ENCODE measurements around the gene GORASP1.

The GORASP1 gene

DNA sequence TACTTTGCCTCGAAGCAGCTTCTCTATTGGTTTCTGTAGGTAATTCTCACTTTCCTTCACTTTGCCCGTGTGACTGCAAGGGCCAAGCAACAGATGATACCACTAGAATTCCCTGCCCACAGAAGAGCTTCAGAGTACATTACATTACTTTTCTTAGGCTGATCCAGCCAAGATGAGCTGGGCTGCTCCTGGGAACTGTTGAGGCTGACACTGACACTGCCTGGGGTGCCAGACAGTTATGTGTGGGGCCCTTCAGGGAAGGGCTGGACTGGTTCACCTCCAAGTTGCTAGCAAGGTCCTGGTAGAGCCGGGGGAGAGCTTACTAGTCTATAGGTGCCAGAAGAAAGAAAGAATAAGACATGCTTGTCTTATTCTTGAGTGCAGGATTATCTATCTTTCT is 19.0 kb downstream of the GORASP1 start:
- no peaks in the 10 kb centered on the region for H3K4me1 ChIP-seq (ENCODE audit: control insufficient read depth, insufficient read depth, low read length)
- no peaks in the 10 kb centered on the region for H3K27me3 ChIP-seq (ENCODE audit: control insufficient read depth, insufficient read depth, low read length)
- H3K4me3 ChIP-seq (ENCODE audit: low read length), result no peak overlapping the region
- H3K36me3 ChIP-seq (ENCODE audit: control insufficient read depth, insufficient read depth, low read length), result peaks cover 18% of the 10 kb centered on the region; the same call in 1 of the 2 replicates
- H3K27ac ChIP-seq (ENCODE audit: low read length), result no peak overlapping the region
- WGBS (ENCODE audit: insufficient coverage, insufficient read length), result no CpG with 5 or more reads among the region's 3 CpGs
- no peak for DNase-seq (ENCODE audit: low read depth, low spot score)
- no peaks in the 10 kb centered on the region for H3K9me3 ChIP-seq (ENCODE audit: control insufficient read depth, insufficient read depth, low read length)

GRCh38 chr3:39086144-39086543 is 21.3 kb downstream of the GORASP1 start:
- DNase-seq (ENCODE audit: low read depth, low spot score), result no peak
- peaks cover 13% of the 10 kb centered on the region; the same call in 1 of the 2 replicates for H3K36me3 ChIP-seq (ENCODE audit: control insufficient read depth, insufficient read depth, low read length)
- no peak overlapping the region for H3K4me3 ChIP-seq (ENCODE audit: low read length)
- no peaks in the 10 kb centered on the region for H3K27me3 ChIP-seq (ENCODE audit: control insufficient read depth, insufficient read depth, low read length)
- WGBS (ENCODE audit: insufficient coverage, insufficient read length), result no CpG with 5 or more reads among the region's 4 CpGs
- no peaks in the 10 kb centered on the region for H3K4me1 ChIP-seq (ENCODE audit: control insufficient read depth, insufficient read depth, low read length)
- H3K9me3 ChIP-seq (ENCODE audit: control insufficient read depth, insufficient read depth, low read length), result no peaks in the 10 kb centered on the region
- no peak overlapping the region for H3K27ac ChIP-seq (ENCODE audit: low read length)

- no CpG with 5 or more reads among the region's 4 CpGs for WGBS (ENCODE audit: insufficient coverage, insufficient read length)
- H3K27ac ChIP-seq (ENCODE audit: low read length), result no peak overlapping the region
These were observed 24.6 kb downstream of the GORASP1 start for GRCh38 chr3:39082666-39083313.

DNA sequence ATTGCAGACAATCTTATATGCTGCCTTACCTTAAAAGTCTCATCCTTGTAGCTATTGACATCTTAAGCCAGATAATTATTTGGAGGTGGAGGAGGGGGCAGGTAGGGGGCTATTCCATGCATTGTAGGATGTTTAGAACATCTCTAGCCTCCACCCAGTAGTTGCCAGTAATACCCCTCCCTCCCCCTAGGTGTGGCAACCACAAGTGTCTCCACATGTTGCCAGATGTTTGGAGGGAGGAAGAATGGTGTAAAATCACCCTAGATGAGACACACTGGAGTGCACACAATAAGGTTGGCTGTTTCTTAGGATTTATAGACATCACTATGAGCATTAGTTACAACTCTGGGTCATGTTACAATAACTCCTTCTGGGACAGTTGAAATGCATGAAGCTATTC is 27.4 kb downstream of the GORASP1 start:
- DNase-seq (ENCODE audit: low read depth, low spot score), result no peak
- peaks cover 7% of the 10 kb centered on the region; the same call in 1 of the 2 replicates for H3K36me3 ChIP-seq (ENCODE audit: control insufficient read depth, insufficient read depth, low read length)
- H3K4me3 ChIP-seq (ENCODE audit: low read length), result no peak overlapping the region
- no peaks in the 10 kb centered on the region for H3K9me3 ChIP-seq (ENCODE audit: control insufficient read depth, insufficient read depth, low read length)
- H3K4me1 ChIP-seq (ENCODE audit: control insufficient read depth, insufficient read depth, low read length), result no peaks in the 10 kb centered on the region
- no peaks in the 10 kb centered on the region for H3K27me3 ChIP-seq (ENCODE audit: control insufficient read depth, insufficient read depth, low read length)
- no peak overlapping the region for H3K27ac ChIP-seq (ENCODE audit: low read length)

More at GRCh38 chr3:39082666-39083313, 24.6 kb downstream of the GORASP1 start:
- H3K36me3 ChIP-seq (ENCODE audit: control insufficient read depth, insufficient read depth, low read length), result peaks cover 13% of the 10 kb centered on the region; the same call in 1 of the 2 replicates
- H3K27me3 ChIP-seq (ENCODE audit: control insufficient read depth, insufficient read depth, low read length), result no peaks in the 10 kb centered on the region
- DNase-seq (ENCODE audit: low read depth, low spot score), result no peak
- no peak overlapping the region for H3K4me3 ChIP-seq (ENCODE audit: low read length)
- no peaks in the 10 kb centered on the region for H3K4me1 ChIP-seq (ENCODE audit: control insufficient read depth, insufficient read depth, low read length)
- H3K9me3 ChIP-seq (ENCODE audit: control insufficient read depth, insufficient read depth, low read length), result no peaks in the 10 kb centered on the region

GRCh38 chr3:39079530-39079929 is 27.9 kb downstream of the GORASP1 start:
- H3K4me1 ChIP-seq (ENCODE audit: control insufficient read depth, insufficient read depth, low read length), result no peaks in the 10 kb centered on the region
- no peak overlapping the region for H3K4me3 ChIP-seq (ENCODE audit: low read length)
- peaks cover 9% of the 10 kb centered on the region; the same call in 1 of the 2 replicates for H3K36me3 ChIP-seq (ENCODE audit: control insufficient read depth, insufficient read depth, low read length)
- H3K9me3 ChIP-seq (ENCODE audit: control insufficient read depth, insufficient read depth, low read length), result no peaks in the 10 kb centered on the region
- no peak for DNase-seq (ENCODE audit: low read depth, low spot score)
- H3K27me3 ChIP-seq (ENCODE audit: control insufficient read depth, insufficient read depth, low read length), result no peaks in the 10 kb centered on the region
- no peak overlapping the region for H3K27ac ChIP-seq (ENCODE audit: low read length)

GRCh38 chr3:39075910-39076309 is 31.5 kb downstream of the GORASP1 start:
- WGBS (ENCODE audit: insufficient coverage, insufficient read length), result no CpG with 5 or more reads among the region's 10 CpGs
- Histone ChIP-seq H3K4me3 (ENCODE audit: low read length) (no peak overlapping the region), H3K27ac (ENCODE audit: low read length) (no peak overlapping the region), H3K4me1 (ENCODE audit: control insufficient read depth, insufficient read depth, low read length) (no peaks in the 10 kb centered on the region), H3K9me3 (ENCODE audit: control insufficient read depth, insufficient read depth, low read length) (no peaks in the 10 kb centered on the region), H3K36me3 (ENCODE audit: control insufficient read depth, insufficient read depth, low read length) (peaks cover 11% of the 10 kb centered on the region; the same call in 1 of the 2 replicates), H3K27me3 (ENCODE audit: control insufficient read depth, insufficient read depth, low read length) (no peaks in the 10 kb centered on the region)
- no peak for DNase-seq (ENCODE audit: low read depth, low spot score)

DNA sequence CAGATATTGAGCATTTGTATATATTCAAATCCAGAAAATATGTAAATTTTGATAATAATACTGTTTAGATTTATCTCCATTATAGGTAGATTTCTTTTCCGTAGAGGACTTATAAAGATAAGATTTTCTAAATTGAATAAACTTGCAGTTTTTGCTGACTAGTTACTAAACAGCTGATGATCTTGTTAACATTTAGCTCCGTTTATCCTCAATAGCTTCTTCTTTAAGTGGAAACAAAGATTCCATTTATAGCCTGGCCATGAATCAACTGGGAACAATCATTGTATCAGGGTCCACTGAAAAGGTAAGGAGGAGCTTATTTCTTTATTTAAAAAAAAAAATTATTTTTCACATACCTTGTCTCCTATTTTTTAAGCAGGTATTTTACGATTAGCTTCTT is 38.9 kb downstream of the GORASP1 start:
- Histone ChIP-seq H3K27me3 (ENCODE audit: control insufficient read depth, insufficient read depth, low read length) (no peaks in the 10 kb centered on the region), H3K4me3 (ENCODE audit: low read length) (no peak overlapping the region), H3K27ac (ENCODE audit: low read length) (no peak overlapping the region), H3K36me3 (ENCODE audit: control insufficient read depth, insufficient read depth, low read length) (no peaks in the 10 kb centered on the region), H3K4me1 (ENCODE audit: control insufficient read depth, insufficient read depth, low read length) (no peaks in the 10 kb centered on the region), H3K9me3 (ENCODE audit: control insufficient read depth, insufficient read depth, low read length) (no peaks in the 10 kb centered on the region)
- DNase-seq (ENCODE audit: low read depth, low spot score), result no peak
- no CpG with 5 or more reads among the region's 3 CpGs for WGBS (ENCODE audit: insufficient coverage, insufficient read length)

DNA sequence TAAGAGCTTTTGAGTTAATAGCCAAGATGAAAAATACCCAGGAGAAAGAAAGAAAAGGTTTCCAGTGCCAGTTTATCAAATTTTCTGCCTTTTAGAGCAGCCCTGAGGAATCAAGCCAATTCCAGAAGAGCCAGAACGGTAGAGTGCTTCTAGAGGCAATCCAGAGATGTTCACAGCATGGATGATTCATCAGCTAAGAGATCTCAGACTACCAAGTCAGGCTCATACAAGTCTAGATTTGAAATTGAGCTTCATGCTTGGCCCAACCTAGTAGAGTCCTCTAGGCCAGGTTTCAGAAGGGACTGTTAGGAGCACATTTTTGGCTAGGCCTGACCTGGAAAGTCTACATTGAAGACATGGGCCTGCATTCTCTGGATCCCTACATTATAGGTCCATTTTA is 40.1 kb downstream of the GORASP1 start:
- WGBS (ENCODE audit: insufficient coverage, insufficient read length), result no CpG with 5 or more reads among the region's 1 CpG
- H3K27ac ChIP-seq (ENCODE audit: low read length), result no peak overlapping the region
- no peaks in the 10 kb centered on the region for H3K4me1 ChIP-seq (ENCODE audit: control insufficient read depth, insufficient read depth, low read length)
- no peak overlapping the region for H3K4me3 ChIP-seq (ENCODE audit: low read length)
- no peaks in the 10 kb centered on the region for H3K9me3 ChIP-seq (ENCODE audit: control insufficient read depth, insufficient read depth, low read length)
- no peaks in the 10 kb centered on the region for H3K36me3 ChIP-seq (ENCODE audit: control insufficient read depth, insufficient read depth, low read length)
- no peaks in the 10 kb centered on the region for H3K27me3 ChIP-seq (ENCODE audit: control insufficient read depth, insufficient read depth, low read length)
- no peak for DNase-seq (ENCODE audit: low read depth, low spot score)

DNA sequence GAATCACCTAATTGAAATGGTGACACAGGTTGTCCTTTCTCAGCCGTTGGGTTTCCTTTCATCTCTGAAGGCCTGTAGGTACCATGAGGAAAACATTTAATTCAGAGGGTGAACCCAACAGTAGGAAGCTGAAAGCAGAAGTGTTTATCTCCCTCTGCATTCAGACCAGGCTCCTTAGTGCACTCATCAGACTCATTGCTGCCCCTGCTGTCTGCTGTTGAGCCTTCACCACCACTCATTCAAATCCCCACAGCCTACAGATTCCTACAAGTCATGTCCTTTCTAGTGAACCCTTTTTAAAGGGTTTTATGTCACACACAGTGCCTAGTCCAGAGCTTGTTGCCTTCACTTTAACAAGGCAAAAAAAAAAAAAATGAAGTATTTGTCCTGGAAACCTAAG is 42.2 kb downstream of the GORASP1 start:
- H3K27me3 ChIP-seq (ENCODE audit: control insufficient read depth, insufficient read depth, low read length), result no peaks in the 10 kb centered on the region
- no peak overlapping the region for H3K4me3 ChIP-seq (ENCODE audit: low read length)
- no peaks in the 10 kb centered on the region for H3K36me3 ChIP-seq (ENCODE audit: control insufficient read depth, insufficient read depth, low read length)
- H3K9me3 ChIP-seq (ENCODE audit: control insufficient read depth, insufficient read depth, low read length), result no peaks in the 10 kb centered on the region
- no CpG with 5 or more reads among the region's 1 CpG for WGBS (ENCODE audit: insufficient coverage, insufficient read length)
- no peak overlapping the region for H3K27ac ChIP-seq (ENCODE audit: low read length)
- no peaks in the 10 kb centered on the region for H3K4me1 ChIP-seq (ENCODE audit: control insufficient read depth, insufficient read depth, low read length)
- DNase-seq (ENCODE audit: low read depth, low spot score), result peak; percentile 22

DNA sequence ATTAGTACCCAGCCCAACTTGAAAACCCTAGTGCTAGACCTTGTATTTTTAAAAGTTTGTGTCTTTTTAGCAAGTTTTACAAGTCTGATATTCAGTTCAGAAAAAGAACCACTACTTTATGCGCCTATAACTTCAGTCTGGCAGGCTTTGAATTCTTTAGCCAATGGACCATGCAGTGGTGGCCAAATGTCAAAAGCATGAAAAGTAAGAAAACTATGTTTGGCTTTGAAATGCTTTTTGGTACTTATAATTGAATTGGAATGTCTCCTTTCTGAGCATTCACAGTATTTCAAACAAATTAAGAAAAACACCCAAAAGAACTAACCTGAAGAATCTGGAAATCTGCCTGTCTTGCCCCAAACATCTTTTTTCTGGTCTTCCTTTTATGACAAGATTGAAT is 42.8 kb downstream of the GORASP1 start:
- Histone ChIP-seq H3K27me3 (ENCODE audit: control insufficient read depth, insufficient read depth, low read length) (no peaks in the 10 kb centered on the region), H3K36me3 (ENCODE audit: control insufficient read depth, insufficient read depth, low read length) (no peaks in the 10 kb centered on the region), H3K4me3 (ENCODE audit: low read length) (no peak overlapping the region), H3K9me3 (ENCODE audit: control insufficient read depth, insufficient read depth, low read length) (no peaks in the 10 kb centered on the region), H3K27ac (ENCODE audit: low read length) (no peak overlapping the region), H3K4me1 (ENCODE audit: control insufficient read depth, insufficient read depth, low read length) (no peaks in the 10 kb centered on the region)
- DNase-seq (ENCODE audit: low read depth, low spot score), result no peak
- no CpG with 5 or more reads among the region's 1 CpG for WGBS (ENCODE audit: insufficient coverage, insufficient read length)

- H3K4me3 ChIP-seq (ENCODE audit: low read length), result no peak overlapping the region
- H3K9me3 ChIP-seq (ENCODE audit: control insufficient read depth, insufficient read depth, low read length), result no peaks in the 10 kb centered on the region
- no peak overlapping the region for H3K27ac ChIP-seq (ENCODE audit: low read length)
- no peak for DNase-seq (ENCODE audit: low read depth, low spot score)
- no CpG with 5 or more reads among the region's 3 CpGs for WGBS (ENCODE audit: insufficient coverage, insufficient read length)
- H3K27me3 ChIP-seq (ENCODE audit: control insufficient read depth, insufficient read depth, low read length), result no peaks in the 10 kb centered on the region
- no peaks in the 10 kb centered on the region for H3K36me3 ChIP-seq (ENCODE audit: control insufficient read depth, insufficient read depth, low read length)
- H3K4me1 ChIP-seq (ENCODE audit: control insufficient read depth, insufficient read depth, low read length), result no peaks in the 10 kb centered on the region
These were observed 44.3 kb downstream of the GORASP1 start for GRCh38 chr3:39063143-39063542.

Measured in iPS DF 6.9 (cell line).